GM10266 (cell line): ENCODE data around the gene SAXO1.

Source experiments
- DNase-seq: peaks from one replicate; pipeline ENCODE4 v3.0.0; 2012; ENCODE audit errors: extremely low spot score
- TF ChIP-seq, protein P1 (sequence below): IDR thresholded peaks from 2 replicates; pipeline ENCODE4 v1.5.1; 2012; ENCODE audit warnings: mild to moderate bottlenecking, low read depth; ENCODE audit not compliant: control insufficient read depth, insufficient read depth; ENCODE audit errors: missing control alignments

Gene SAXO1

DNA sequence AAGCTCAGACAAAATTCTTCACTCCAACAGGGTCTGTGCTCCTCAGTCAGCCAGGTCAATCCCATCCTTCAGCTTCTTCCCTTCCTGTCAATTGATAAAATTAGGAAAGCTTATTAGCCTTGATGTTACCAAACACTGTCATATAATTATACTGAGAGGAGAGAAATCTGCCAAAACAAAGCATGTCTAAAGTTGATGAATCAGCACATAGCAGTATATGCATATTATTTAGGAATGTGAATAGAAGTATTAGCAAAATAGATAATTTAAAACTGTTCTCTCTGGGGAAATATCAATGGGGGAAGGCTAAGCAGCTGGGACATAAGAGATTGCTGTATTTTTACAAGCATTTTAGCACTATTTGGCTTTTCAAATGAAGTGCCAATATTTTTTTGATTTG is 107.1 kb downstream of the SAXO1 start:
- no peak for DNase-seq
- TF ChIP-seq, protein P1, sequence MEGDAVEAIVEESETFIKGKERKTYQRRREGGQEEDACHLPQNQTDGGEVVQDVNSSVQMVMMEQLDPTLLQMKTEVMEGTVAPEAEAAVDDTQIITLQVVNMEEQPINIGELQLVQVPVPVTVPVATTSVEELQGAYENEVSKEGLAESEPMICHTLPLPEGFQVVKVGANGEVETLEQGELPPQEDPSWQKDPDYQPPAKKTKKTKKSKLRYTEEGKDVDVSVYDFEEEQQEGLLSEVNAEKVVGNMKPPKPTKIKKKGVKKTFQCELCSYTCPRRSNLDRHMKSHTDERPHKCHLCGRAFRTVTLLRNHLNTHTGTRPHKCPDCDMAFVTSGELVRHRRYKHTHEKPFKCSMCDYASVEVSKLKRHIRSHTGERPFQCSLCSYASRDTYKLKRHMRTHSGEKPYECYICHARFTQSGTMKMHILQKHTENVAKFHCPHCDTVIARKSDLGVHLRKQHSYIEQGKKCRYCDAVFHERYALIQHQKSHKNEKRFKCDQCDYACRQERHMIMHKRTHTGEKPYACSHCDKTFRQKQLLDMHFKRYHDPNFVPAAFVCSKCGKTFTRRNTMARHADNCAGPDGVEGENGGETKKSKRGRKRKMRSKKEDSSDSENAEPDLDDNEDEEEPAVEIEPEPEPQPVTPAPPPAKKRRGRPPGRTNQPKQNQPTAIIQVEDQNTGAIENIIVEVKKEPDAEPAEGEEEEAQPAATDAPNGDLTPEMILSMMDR, result no peak

DNA sequence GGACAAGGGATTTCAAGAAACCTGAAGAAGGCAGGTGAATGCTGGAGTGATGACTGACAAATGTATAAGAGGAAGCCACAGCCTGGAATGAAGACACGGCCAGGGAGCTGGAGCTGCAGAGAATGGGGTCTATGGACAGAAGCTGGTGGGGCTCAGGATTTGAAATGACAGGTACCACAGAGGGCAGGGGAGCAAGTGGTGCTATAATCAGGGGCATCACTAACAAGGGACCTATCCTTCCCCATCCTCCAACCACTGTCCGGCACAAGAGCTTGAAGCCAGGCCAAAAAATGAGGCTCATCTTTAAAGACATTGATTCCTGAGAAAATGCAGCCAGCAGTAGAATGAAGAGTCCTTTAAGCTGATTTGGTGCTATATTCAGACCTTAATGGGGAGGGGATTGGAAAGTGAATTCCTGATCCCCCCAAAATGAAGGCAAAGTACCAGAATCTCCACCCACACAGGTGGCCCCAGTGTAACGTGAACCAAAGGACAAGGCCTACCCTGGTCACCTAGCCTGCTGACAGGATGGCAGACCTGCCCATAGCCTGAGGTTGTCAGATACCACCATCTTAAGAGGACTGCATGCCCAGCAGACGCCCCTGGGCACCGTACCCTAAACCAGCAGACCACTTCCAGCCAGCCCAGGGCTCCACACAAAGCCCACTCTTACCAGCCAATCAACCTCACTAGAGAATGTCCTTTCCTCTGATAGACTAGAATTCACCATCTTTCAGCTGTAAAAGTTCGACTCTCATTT is 109.2 kb downstream of the SAXO1 start:
- TF ChIP-seq, protein P1, result no peak
- no peak for DNase-seq

DNA sequence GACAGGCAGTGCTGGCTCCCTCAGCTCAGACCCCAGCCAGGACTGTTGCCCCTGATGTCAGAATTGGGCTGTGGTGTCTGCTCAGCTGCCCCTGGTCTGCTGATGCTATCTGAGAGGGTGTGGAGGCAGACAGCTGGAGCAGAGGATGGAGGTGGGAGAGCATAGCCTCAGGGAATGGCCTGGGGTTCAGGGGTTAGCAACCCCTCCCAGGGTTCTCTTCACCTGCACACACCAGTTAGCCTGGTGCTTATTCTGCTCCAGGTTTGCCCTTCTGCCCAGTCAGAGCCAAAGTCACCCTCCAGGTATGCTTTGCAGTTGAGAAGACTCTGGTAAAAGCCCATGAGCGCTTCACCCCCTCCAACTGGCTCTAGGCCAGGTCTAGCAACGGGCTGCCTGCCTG is 109.8 kb downstream of the SAXO1 start:
- TF ChIP-seq, protein P1, result no peak
- no peak for DNase-seq

DNA sequence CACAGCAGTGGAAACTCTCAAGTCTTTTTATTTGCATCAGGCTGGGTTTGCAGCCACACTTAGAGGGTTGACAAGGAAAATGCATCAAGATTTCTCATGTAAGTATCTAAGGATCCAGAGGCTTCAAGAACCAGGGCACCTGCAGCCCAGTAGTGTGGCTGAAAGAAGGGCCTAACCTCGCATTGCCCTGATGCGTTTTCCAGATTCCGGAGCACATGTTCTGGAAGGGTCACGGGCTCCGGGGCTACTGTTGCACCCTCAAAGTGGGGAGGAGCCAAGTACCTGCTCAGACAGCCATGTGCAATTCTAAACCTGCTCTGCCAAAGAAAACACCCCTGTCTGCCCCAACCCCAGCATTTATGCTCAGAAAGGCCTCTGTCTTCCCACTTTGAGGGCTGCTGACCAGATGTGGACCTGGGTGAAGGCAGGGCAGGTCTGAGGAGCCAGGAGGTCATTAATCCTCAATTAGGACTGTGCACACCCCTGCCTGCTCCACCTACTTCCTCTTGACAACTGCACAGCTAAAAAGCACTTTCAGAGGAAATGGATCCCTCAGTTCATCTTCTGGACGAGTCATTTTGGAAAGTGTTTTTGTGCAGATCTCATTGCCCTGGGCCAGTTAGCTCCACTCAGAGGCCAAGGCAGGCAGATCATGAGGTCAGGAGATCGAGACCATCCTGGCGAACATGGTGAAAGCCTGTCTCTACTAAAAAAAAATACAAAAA is 110.7 kb downstream of the SAXO1 start:
- TF ChIP-seq, protein P1, result no peak
- DNase-seq, result no peak

DNA sequence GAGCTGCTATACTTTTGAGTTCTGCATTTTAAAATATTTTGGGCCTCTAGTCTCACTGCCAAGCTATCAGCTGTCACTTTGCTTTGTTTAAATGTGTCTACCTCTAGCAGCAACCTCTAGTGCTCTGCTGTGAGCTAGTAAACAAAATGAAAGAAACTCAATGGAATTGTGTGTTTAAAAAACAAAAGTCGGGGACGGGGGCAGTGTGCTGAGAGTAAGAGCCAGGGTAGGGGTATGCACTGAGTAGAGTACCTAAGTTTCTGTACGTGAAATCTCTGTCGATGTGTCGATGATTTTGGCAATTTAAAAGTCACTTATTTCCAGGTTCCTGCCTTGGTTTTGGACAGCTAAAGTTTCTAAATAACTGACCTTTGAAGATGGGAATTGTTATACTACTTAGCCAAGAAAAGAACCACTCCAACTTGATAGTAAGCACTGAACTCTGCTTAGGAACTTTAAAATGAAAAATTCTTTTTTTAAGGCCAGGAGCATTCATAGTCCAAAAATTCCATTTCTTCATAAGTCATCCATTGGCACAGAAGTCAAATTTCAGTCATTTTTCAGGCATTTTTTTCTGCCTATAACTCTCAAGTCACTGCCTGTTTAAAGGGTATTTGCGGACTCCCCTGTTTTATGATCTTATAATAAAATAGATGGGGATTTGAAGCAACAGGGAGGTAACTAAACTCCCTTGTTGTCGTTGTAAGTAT is 111.5 kb downstream of the SAXO1 start:
- DNase-seq, result no peak
- TF ChIP-seq, protein P1, result no peak

DNA sequence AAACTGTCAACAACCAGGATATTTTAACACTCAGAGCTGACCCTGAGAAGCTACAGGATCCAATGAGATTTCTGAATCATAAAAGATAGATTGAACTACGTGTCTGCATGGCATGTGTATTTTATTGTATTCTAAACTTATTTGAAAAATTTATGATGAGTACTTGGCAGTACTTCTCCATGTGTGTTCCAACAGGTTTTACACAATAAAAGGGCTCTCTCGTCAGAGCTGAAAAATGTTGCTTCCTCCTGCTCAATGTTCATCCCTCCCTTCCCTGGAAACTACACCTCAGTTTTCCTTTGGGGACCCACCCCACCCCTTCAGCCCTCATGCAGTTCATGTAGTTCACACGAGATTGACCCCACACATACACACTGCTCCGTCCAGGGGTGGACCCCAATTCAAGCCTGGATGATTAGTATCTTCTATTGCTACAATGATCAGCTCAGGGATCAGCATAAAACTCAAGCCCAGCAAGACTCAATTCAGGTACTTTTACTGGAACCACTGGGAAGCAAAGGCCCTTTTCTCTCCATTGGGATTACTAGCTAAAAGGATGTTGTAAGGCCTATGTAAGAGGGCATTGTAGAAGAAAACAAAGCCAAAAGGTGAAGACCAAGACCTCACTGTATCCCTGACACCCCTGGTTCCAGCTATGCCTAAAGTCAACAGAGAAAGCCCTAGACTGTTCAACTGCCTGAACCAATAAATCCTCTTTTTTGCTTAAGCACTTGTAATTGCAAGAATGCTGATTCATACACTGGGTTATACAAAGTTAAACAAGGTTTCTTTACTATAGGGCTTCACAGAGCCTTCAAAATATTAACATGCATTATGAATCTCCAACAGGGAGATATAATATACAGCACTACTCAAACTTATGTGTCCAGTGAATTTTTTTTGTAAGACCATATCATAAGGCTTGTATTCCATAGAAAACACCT is 112.6 kb downstream of the SAXO1 start:
- TF ChIP-seq, protein P1, result no peak
- no peak for DNase-seq
